22Rv1 (cell line): ENCODE results near the gene PNP.
"Not testable (repeated sequence)": the region's sequence is repeated elsewhere in the genome, so short reads cannot be mapped to it uniquely, and the experiment has no call there.

Experiments
- CTCF ChIP-seq: fragments of 450-650 bp; IDR thresholded peaks from 2 replicates; pipeline ENCODE4 v1.5.1; 2017; ENCODE audit warnings: mild to moderate bottlenecking
- ZFX ChIP-seq: fragments of 450-650 bp; IDR thresholded peaks from 2 replicates; pipeline ENCODE4 v1.6.1; 2017; ENCODE audit warnings: antibody characterized with exemption, borderline replicate concordance

GRCh38 chr14:20443650-20444049 is 25.6 kb upstream of the PNP start:
- not testable (repeated sequence) for TF ChIP-seq CTCF, ZFX
